Measurements from ENCODE around the gene RUNX1.

The RUNX1 gene

GRCh38 chr21:35091496-35091895 lies 42.4 kb upstream of the RUNX1 start:
- Histone ChIP-seq H3K27me3 (ENCODE audit: control insufficient read depth, insufficient read depth, low read length) (no peaks in the 10 kb centered on the region), H3K4me3 (ENCODE audit: low read depth, low read length) (no peak overlapping the region), H3K4me2 (ENCODE audit: low read length) (no peak overlapping the region), H3K79me2 (no peaks in the 10 kb centered on the region), H3K9ac (no peak overlapping the region), H3K36me3 (ENCODE audit: control insufficient read depth, insufficient read depth, low read length) (no peaks in the 10 kb centered on the region), H2AFZ (no peak overlapping the region), H3K4me1 (no peaks in the 10 kb centered on the region), H3K9me3 (ENCODE audit: control insufficient read depth, low read length) (no peaks in the 10 kb centered on the region), H3K27ac (no peak overlapping the region)
- no peak for TF ChIP-seq CTCF (IDR thresholded peaks at IDR 0.05)

DNA sequence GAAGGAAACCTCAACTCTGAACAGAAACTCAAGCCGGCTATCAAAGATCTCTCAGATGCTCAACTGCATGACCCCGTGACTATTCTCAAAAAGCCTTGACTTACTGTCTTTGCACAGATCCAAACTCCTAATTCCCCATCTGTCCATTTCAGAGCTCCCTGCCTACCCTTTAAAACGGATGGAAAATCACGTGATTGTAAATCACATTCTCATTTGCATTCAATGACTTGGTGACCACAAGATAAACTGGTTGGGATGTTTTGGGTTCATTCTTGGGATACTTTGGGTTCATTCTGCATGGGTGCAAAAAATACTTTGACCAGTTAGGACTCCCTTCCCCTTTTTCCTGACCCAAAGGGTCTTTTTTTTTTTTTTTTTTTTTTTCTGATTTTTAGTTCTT lies 41.3 kb upstream of the RUNX1 start:
- H2AFZ ChIP-seq: no peak overlapping the region
- H3K4me3 ChIP-seq (ENCODE audit: low read depth, low read length): no peak overlapping the region
- H3K9me3 ChIP-seq (ENCODE audit: control insufficient read depth, low read length): no peaks in the 10 kb centered on the region
- H3K4me2 ChIP-seq (ENCODE audit: low read length): no peak overlapping the region
- no peak overlapping the region for H3K27ac ChIP-seq
- no peaks in the 10 kb centered on the region for H3K27me3 ChIP-seq (ENCODE audit: control insufficient read depth, insufficient read depth, low read length)
- H3K4me1 ChIP-seq: no peaks in the 10 kb centered on the region
- no peaks in the 10 kb centered on the region for H3K36me3 ChIP-seq (ENCODE audit: control insufficient read depth, insufficient read depth, low read length)
- H3K79me2 ChIP-seq: no peaks in the 10 kb centered on the region
- TF ChIP-seq CTCF (IDR thresholded peaks at IDR 0.05): no peak
- H3K9ac ChIP-seq: no peak overlapping the region

DNA sequence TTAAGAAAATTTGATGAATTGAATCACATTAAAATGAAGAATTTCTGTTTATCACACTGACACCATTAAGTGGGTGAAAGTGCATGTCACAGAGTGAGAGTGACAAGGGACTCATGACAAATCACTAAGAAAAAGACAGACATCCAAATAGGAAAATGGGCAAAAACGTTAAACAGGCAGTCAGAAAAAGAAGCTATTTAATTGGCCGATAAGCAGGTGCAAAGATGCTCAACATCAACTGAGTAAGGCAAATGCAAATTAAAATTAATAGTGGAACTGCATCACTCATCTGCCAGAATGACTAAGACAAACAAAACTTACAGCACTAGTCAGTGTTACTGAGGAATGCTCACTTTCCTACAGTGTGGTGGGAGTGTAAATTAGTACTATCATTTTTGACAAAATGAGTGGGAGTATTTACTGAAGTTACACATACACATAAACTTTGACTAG lies 39.2 kb upstream of the RUNX1 start:
- Histone ChIP-seq H3K27me3 (ENCODE audit: control insufficient read depth, insufficient read depth, low read length) (no peaks in the 10 kb centered on the region), H3K79me2 (no peaks in the 10 kb centered on the region), H2AFZ (no peak overlapping the region), H3K4me1 (no peaks in the 10 kb centered on the region), H3K27ac (no peak overlapping the region), H3K9me3 (ENCODE audit: control insufficient read depth, low read length) (no peaks in the 10 kb centered on the region), H3K4me2 (ENCODE audit: low read length) (no peak overlapping the region), H3K9ac (no peak overlapping the region), H3K36me3 (ENCODE audit: control insufficient read depth, insufficient read depth, low read length) (no peaks in the 10 kb centered on the region), H3K4me3 (ENCODE audit: low read depth, low read length) (no peak overlapping the region)
- TF ChIP-seq CTCF (IDR thresholded peaks at IDR 0.05): no peak

GRCh38 chr21:35086357-35086756 lies 37.3 kb upstream of the RUNX1 start:
- Histone ChIP-seq H3K4me3 (ENCODE audit: low read depth, low read length) (no peak overlapping the region), H3K27me3 (ENCODE audit: control insufficient read depth, insufficient read depth, low read length) (no peaks in the 10 kb centered on the region), H2AFZ (no peak overlapping the region), H3K4me2 (ENCODE audit: low read length) (no peak overlapping the region), H3K9ac (no peak overlapping the region), H3K9me3 (ENCODE audit: control insufficient read depth, low read length) (no peaks in the 10 kb centered on the region), H3K36me3 (ENCODE audit: control insufficient read depth, insufficient read depth, low read length) (no peaks in the 10 kb centered on the region), H3K79me2 (no peaks in the 10 kb centered on the region), H3K4me1 (no peaks in the 10 kb centered on the region), H3K27ac (no peak overlapping the region)
- TF ChIP-seq CTCF (IDR thresholded peaks at IDR 0.05): no peak

GRCh38 chr21:35084869-35085268 lies 35.8 kb upstream of the RUNX1 start:
- H2AFZ ChIP-seq: no peak overlapping the region
- H3K4me1 ChIP-seq: no peaks in the 10 kb centered on the region
- H3K36me3 ChIP-seq (ENCODE audit: control insufficient read depth, insufficient read depth, low read length): no peaks in the 10 kb centered on the region
- H3K9me3 ChIP-seq (ENCODE audit: control insufficient read depth, low read length): no peaks in the 10 kb centered on the region
- H3K27ac ChIP-seq: no peak overlapping the region
- TF ChIP-seq CTCF (IDR thresholded peaks at IDR 0.05): no peak
- no peak overlapping the region for H3K4me2 ChIP-seq (ENCODE audit: low read length)
- no peak overlapping the region for H3K9ac ChIP-seq
- H3K79me2 ChIP-seq: no peaks in the 10 kb centered on the region
- no peak overlapping the region for H3K4me3 ChIP-seq (ENCODE audit: low read depth, low read length)
- no peaks in the 10 kb centered on the region for H3K27me3 ChIP-seq (ENCODE audit: control insufficient read depth, insufficient read depth, low read length)
